ENCODE measurements around the gene CENPS. TPM values are rescaled to one million over a fixed set of nuclear protein-coding genes. Genes with fewer than 3 reads are reported as not detected.

The CENPS gene
- total RNA-seq, 1 experiment from 2014 or later = 28.5 TPM

GRCh38 chr1:10384219-10384618 lies 46.0 kb upstream of the CENPS start:
- no peaks in the 10 kb centered on the region for H3K27me3 ChIP-seq (ENCODE audit: insufficient read depth, low read depth)
- BruUV-seq (replicated peaks) = no TSS peak
- CTCF ChIA-PET = no interaction called here
- peaks cover 44% of the 10 kb centered on the region for H3F3A ChIP-seq (ENCODE audit: insufficient read depth, low read depth)
- no peaks in the 10 kb centered on the region for H4K20me1 ChIP-seq (ENCODE audit: insufficient read depth)
- no peak overlapping the region for H3K4me3 ChIP-seq
- H3K27ac ChIP-seq = no peak overlapping the region
- no peak for DNase-seq
- H3K79me2 ChIP-seq (ENCODE audit: low read depth) = no peaks in the 10 kb centered on the region
- no peaks in the 10 kb centered on the region for H3K36me3 ChIP-seq (ENCODE audit: low read depth)
- TF ChIP-seq CTCF (conservative IDR thresholded peaks at IDR 0.05) = no peak
- no peak for TF ChIP-seq EZH2 (IDR thresholded peaks at IDR 0.05; ENCODE audit: low read depth)
- POLR2A ChIA-PET (ENCODE audit: unreplicated experiment) = no interaction called here
- no peak overlapping the region for H2AFZ ChIP-seq
- no peaks in the 10 kb centered on the region for H3K9me2 ChIP-seq (ENCODE audit: insufficient read depth)
- peaks cover 47% of the 10 kb centered on the region for H3K4me1 ChIP-seq (replicated peaks; ENCODE audit: insufficient read depth)
- H3K9me3 ChIP-seq (ENCODE audit: insufficient read depth, low read depth) = no peaks in the 10 kb centered on the region
- intact Hi-C loops (cut with micrococcal nuclease; ENCODE audit: unreplicated experiment) = no loop called here
- no peak overlapping the region for H3K4me2 ChIP-seq

GRCh38 chr1:10386761-10387676 lies 43.2 kb upstream of the CENPS start:
- H3K9me2 ChIP-seq (ENCODE audit: insufficient read depth) = no peaks in the 10 kb centered on the region
- H3K9me3 ChIP-seq (ENCODE audit: insufficient read depth, low read depth) = no peaks in the 10 kb centered on the region
- BruUV-seq (replicated peaks) = TSS peak; percentile 21
- 0 out of 2 replicates have a peak overlapping the region, but pooled peaks have one; percentile 9 for H3K4me3 ChIP-seq
- no peak for TF ChIP-seq CTCF (conservative IDR thresholded peaks at IDR 0.05)
- no peak for TF ChIP-seq EZH2 (IDR thresholded peaks at IDR 0.05; ENCODE audit: low read depth)
- H3K79me2 ChIP-seq (ENCODE audit: low read depth) = no peaks in the 10 kb centered on the region
- intact Hi-C loops (cut with micrococcal nuclease; ENCODE audit: unreplicated experiment) = no loop called here
- DNase-seq = no peak
- POLR2A ChIA-PET (ENCODE audit: unreplicated experiment) = interaction anchor here (0.6 to 0.7 kb wide), 4 partner anchors 13 to 544 kb away, joined by 3 to 12 read pairs (median 6); no protein-coding TSS in a partner anchor
- peak overlapping the region; percentile 69 for H3K4me2 ChIP-seq
- H4K20me1 ChIP-seq (ENCODE audit: insufficient read depth) = no peaks in the 10 kb centered on the region
- peak overlapping the region; percentile 96 for H3K27ac ChIP-seq
- no peaks in the 10 kb centered on the region for H3K27me3 ChIP-seq (ENCODE audit: insufficient read depth, low read depth)
- peaks cover 23% of the 10 kb centered on the region for H3K4me1 ChIP-seq (replicated peaks; ENCODE audit: insufficient read depth)
- peaks cover 24% of the 10 kb centered on the region for H3F3A ChIP-seq (ENCODE audit: insufficient read depth, low read depth)
- H2AFZ ChIP-seq = no peak overlapping the region
- no peaks in the 10 kb centered on the region for H3K36me3 ChIP-seq (ENCODE audit: low read depth)
- CTCF ChIA-PET = interaction anchor here (0.6 to 0.7 kb wide), 7 partner anchors 177 to 886 kb away, joined by 3 to 19 read pairs (median 4); partner anchors contain the start of gene MTOR

DNA sequence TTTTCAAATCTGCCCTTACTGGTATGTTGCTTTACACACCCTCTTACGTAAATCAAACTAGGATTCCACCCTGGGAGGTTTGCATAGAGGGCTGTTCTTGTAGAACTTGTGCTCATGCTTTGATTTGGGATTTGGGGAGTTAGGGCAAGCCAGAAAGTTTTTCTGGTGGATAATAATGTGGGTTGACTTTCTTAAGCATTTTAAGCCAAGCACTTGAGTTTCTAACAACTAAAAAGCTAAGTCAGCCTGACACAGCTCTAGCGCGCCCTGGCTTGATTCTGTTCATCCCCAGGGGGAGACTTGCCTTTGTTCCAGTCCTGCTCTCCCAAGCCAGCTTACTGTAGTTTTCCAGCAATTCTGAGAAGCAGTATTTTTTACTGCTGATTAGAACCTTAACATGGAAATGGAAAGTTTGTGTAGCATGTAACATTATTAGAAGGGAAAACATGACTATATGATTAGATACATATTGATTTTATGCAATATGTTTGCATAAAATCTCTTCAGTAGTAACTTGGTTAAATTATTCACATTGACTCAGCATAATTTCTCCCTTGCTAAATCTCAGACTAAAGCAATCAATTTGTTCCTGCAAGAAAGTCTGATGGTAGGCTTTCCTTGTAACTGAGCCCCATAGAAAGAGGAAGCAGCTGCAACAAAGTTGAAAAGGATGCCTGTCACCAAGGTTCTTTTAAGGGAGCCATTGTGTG lies 42.4 kb upstream of the CENPS start:
- Histone ChIP-seq H3K27me3 (ENCODE audit: insufficient read depth, low read depth) (no peaks in the 10 kb centered on the region), H3K4me1 (replicated peaks; ENCODE audit: insufficient read depth) (peaks cover 23% of the 10 kb centered on the region), H3K4me3 (peak overlapping the region; percentile 9; the same call in 1 of the 2 replicates), H3F3A (ENCODE audit: insufficient read depth, low read depth) (peaks cover 24% of the 10 kb centered on the region), H3K79me2 (ENCODE audit: low read depth) (no peaks in the 10 kb centered on the region), H3K27ac (peak overlapping the region; percentile 96), H3K9me3 (ENCODE audit: insufficient read depth, low read depth) (no peaks in the 10 kb centered on the region), H4K20me1 (ENCODE audit: insufficient read depth) (no peaks in the 10 kb centered on the region), H3K36me3 (ENCODE audit: low read depth) (no peaks in the 10 kb centered on the region), H2AFZ (0 out of 2 replicates have a peak overlapping the region, but pooled peaks have one; percentile 39), H3K4me2 (peak overlapping the region; percentile 69), H3K9me2 (ENCODE audit: insufficient read depth) (no peaks in the 10 kb centered on the region)
- peak in 1 of 2 experiments; percentile 63 for DNase-seq
- CTCF ChIA-PET = interaction anchor here (0.6 to 0.7 kb wide), 4 partner anchors 304 to 874 kb away, joined by 3 to 19 read pairs (median 7); partner anchors contain the start of gene MTOR
- BruUV-seq (replicated peaks) = TSS peak; percentile 41
- POLR2A ChIA-PET (ENCODE audit: unreplicated experiment) = interaction anchor here (0.6 to 1.0 kb wide), 3 partner anchors 11 to 545 kb away, joined by 5 to 12 read pairs (median 8); partner anchors contain the start of gene PGD
- TF ChIP-seq EZH2 (IDR thresholded peaks at IDR 0.05; ENCODE audit: low read depth) (no peak), CTCF (conservative IDR thresholded peaks at IDR 0.05) (no peak)
- intact Hi-C loops (cut with micrococcal nuclease; ENCODE audit: unreplicated experiment) = loop anchor here (1.0 kb wide), 1 partner anchor 10 kb away; no protein-coding TSS in a partner anchor
